Neural cell (in vitro differentiated cells): ENCODE measurements around the gene CEACAM19.

ENCODE experiments used
- CTCF ChIP-seq: fragments of 450-650 bp; IDR thresholded peaks from 2 replicates; pipeline ENCODE4 v1.5.1; 2014; ENCODE audit warnings: antibody characterized with exemption, mild to moderate bottlenecking, moderate library complexity; ENCODE audit not compliant: poor library complexity, severe bottlenecking
- EZH2 ChIP-seq: fragments of 200-600, 300-800 bp; shearing (Covaris generic), sonication (generic); IDR thresholded peaks from 2 replicates; pipeline ENCODE4 v1.6.1; 2014; ENCODE audit warnings: antibody characterized with exemption, low read length, borderline replicate concordance, mild to moderate bottlenecking; ENCODE audit not compliant: insufficient read depth, poor library complexity, severe bottlenecking
- POLR2AphosphoS5 ChIP-seq: IDR thresholded peaks from 2 replicates; pipeline ENCODE4 v1.6.1; 2012
- RAD21 ChIP-seq: fragments of 450-650 bp; conservative IDR thresholded peaks from 2 replicates; pipeline ENCODE4 v1.6.1; 2014; ENCODE audit warnings: antibody characterized with exemption, mild to moderate bottlenecking, moderate library complexity
- SMC3 ChIP-seq: fragments of 450-650 bp; conservative IDR thresholded peaks from 2 replicates; pipeline ENCODE4 v1.6.1; 2014; ENCODE audit warnings: antibody characterized with exemption, mild to moderate bottlenecking, moderate library complexity; ENCODE audit not compliant: poor library complexity
- TAF1 ChIP-seq: IDR thresholded peaks from 2 replicates; pipeline ENCODE4 v1.6.1; 2012; ENCODE audit warnings: low read depth

GRCh38 chr19:44661904-44662303 lies 9.4 kb upstream of the CEACAM19 start:
- TF ChIP-seq CTCF = no peak
- TF ChIP-seq RAD21 = no peak
- TF ChIP-seq SMC3 = no peak
- TF ChIP-seq EZH2 = no peak
- TF ChIP-seq TAF1 = no peak
- TF ChIP-seq POLR2AphosphoS5 = no peak
